HS-27A (cell line): ENCODE data around the gene SOHLH2.
A peak's percentile ranks its signal among the peaks of the same experiment; 100 is the strongest.

Experiments used
- DNase-seq: peaks from one replicate; pipeline ENCODE4 v3.0.0-alpha.2; 2012; ENCODE audit warnings: low read depth, missing footprints

The SOHLH2 gene

GRCh38 chr13:36183901-36184300, 30.5 kb downstream of the SOHLH2 start:
- DNase-seq, result no peak

GRCh38 chr13:36175621-36176020, 38.7 kb downstream of the SOHLH2 start:
- DNase-seq, result no peak

GRCh38 chr13:36174923-36175322, 39.4 kb downstream of the SOHLH2 start:
- no peak for DNase-seq

- DNase-seq, result no peak
Measured at GRCh38 chr13:36173571-36174322, 40.6 kb downstream of the SOHLH2 start.

GRCh38 chr13:36166046-36166445, 48.3 kb downstream of the SOHLH2 start:
- no peak for DNase-seq

- peak; percentile 54 for DNase-seq
Measured at GRCh38 chr13:36163809-36164308, 50.5 kb downstream of the SOHLH2 start.

GRCh38 chr13:36163286-36163685, 51.1 kb downstream of the SOHLH2 start:
- DNase-seq, result no peak

- DNase-seq, result no peak
Measured at GRCh38 chr13:36160297-36160696, 54.1 kb downstream of the SOHLH2 start.

- no peak for DNase-seq
Measured at GRCh38 chr13:36158611-36159010, 55.7 kb downstream of the SOHLH2 start.

- DNase-seq, result no peak
Measured at GRCh38 chr13:36157480-36157879, 56.9 kb downstream of the SOHLH2 start.

GRCh38 chr13:36154567-36155291, 59.6 kb downstream of the SOHLH2 start:
- DNase-seq, result no peak

GRCh38 chr13:36151591-36151990, 62.8 kb downstream of the SOHLH2 start:
- no peak for DNase-seq

- DNase-seq, result no peak
Measured at GRCh38 chr13:36148446-36148845, 65.9 kb downstream of the SOHLH2 start.

GRCh38 chr13:36147330-36147729, 67.0 kb downstream of the SOHLH2 start:
- DNase-seq, result no peak

GRCh38 chr13:36146511-36147269, 67.7 kb downstream of the SOHLH2 start:
- DNase-seq, result no peak

- DNase-seq, result no peak
Measured at GRCh38 chr13:36143738-36144137, 70.6 kb downstream of the SOHLH2 start.

- DNase-seq, result no peak
Measured at GRCh38 chr13:36142735-36143134, 71.6 kb downstream of the SOHLH2 start.

GRCh38 chr13:36135876-36136275, 78.5 kb downstream of the SOHLH2 start:
- DNase-seq, result no peak

GRCh38 chr13:36134632-36135031, 79.7 kb downstream of the SOHLH2 start:
- no peak for DNase-seq

- no peak for DNase-seq
Measured at GRCh38 chr13:36133950-36134626, 80.3 kb downstream of the SOHLH2 start.

- DNase-seq, result no peak
Measured at GRCh38 chr13:36132376-36132775, 82.0 kb downstream of the SOHLH2 start.

GRCh38 chr13:36131931-36132297, 82.4 kb downstream of the SOHLH2 start:
- no peak for DNase-seq
